OCI-LY1 (cell line): Measurements from ENCODE around the gene TP53AIP1.

ENCODE experiments used
- H2AFZ ChIP-seq: fragments of 200-600 bp; sonication (generic), shearing (Covaris generic); 2 replicates; pipeline ENCODE4 v1.6.0; 2014; ENCODE audit warnings: antibody characterized with exemption, mild to moderate bottlenecking, low read length
- H3F3A ChIP-seq: fragments of 200-600 bp; sonication (generic), shearing (Covaris generic); 2 replicates; pipeline ENCODE4 v1.6.0; 2014; ENCODE audit warnings: mild to moderate bottlenecking, antibody characterized with exemption, low read length, moderate library complexity; ENCODE audit not compliant: insufficient read depth
- H3K27ac ChIP-seq: fragments of 200-600 bp; sonication (generic); 2 replicates; pipeline ENCODE4 v1.5.1; 2014; ENCODE audit warnings: low read length, mixed run types, mild to moderate bottlenecking, low read depth; ENCODE audit not compliant: poor library complexity, severe bottlenecking
- H3K27me3 ChIP-seq: fragments of 200-600 bp; sonication (generic); 2 replicates; pipeline ENCODE4 v1.6.0; 2014; ENCODE audit warnings: antibody characterized with exemption, mild to moderate bottlenecking, low read length, moderate library complexity; ENCODE audit not compliant: insufficient read depth
- H3K36me3 ChIP-seq: fragments of 200-600 bp; sonication (generic); 2 replicates; pipeline ENCODE4 v1.6.1; 2014; ENCODE audit warnings: mild to moderate bottlenecking, antibody characterized with exemption, low read length, moderate library complexity, mixed read lengths; ENCODE audit not compliant: insufficient read depth
- H3K4me1 ChIP-seq: fragments of 200-600 bp; sonication (generic); 2 replicates; pipeline ENCODE4 v1.5.1; 2014; ENCODE audit warnings: mild to moderate bottlenecking, low read length, moderate library complexity; ENCODE audit not compliant: insufficient read depth, severe bottlenecking
- H3K4me2 ChIP-seq: fragments of 200-600 bp; sonication (generic), shearing (Covaris generic); 2 replicates; pipeline ENCODE4 v1.6.1; 2014; ENCODE audit warnings: low read length
- H3K4me3 ChIP-seq: fragments of 200-600 bp; sonication (generic); 2 replicates; pipeline ENCODE4 v1.5.1; 2014; ENCODE audit warnings: low read length, low read depth, mild to moderate bottlenecking, mixed read lengths; ENCODE audit not compliant: poor library complexity, severe bottlenecking
- H3K79me2 ChIP-seq: fragments of 200-600 bp; shearing (Covaris generic); 2 replicates; pipeline ENCODE4 v1.6.1; 2016; ENCODE audit warnings: mixed run types, low read length, mixed read lengths; ENCODE audit not compliant: insufficient read depth
- H3K9ac ChIP-seq: fragments of 200-600 bp; sonication (generic), shearing (Covaris generic); 2 replicates; pipeline ENCODE4 v1.6.1; 2014; ENCODE audit warnings: mild to moderate bottlenecking, low read length, mixed read lengths
- H3K9me2 ChIP-seq: fragments of 200-600 bp; sonication (generic), shearing (Covaris generic); 2 replicates; pipeline ENCODE4 v1.6.1; 2014; ENCODE audit warnings: low read depth, mild to moderate bottlenecking, low read length, mixed read lengths
- H3K9me3 ChIP-seq: fragments of 200-600 bp; shearing (Covaris generic); 2 replicates; pipeline ENCODE4 v1.6.1; 2014; ENCODE audit warnings: low read length, mixed read lengths
- H4K20me1 ChIP-seq: fragments of 200-600 bp; sonication (generic), shearing (Covaris generic); 2 replicates; pipeline ENCODE4 v1.6.0; 2016; ENCODE audit warnings: mild to moderate bottlenecking, low read length; ENCODE audit not compliant: insufficient read depth
- EZH2 ChIP-seq: fragments of 200-600 bp; sonication (generic), shearing (Covaris generic); IDR thresholded peaks from 2 replicates; pipeline ENCODE4 v1.8.0; 2017; ENCODE audit warnings: borderline replicate concordance, mixed run types, mild to moderate bottlenecking, antibody characterized with exemption, low read length, moderate library complexity, mixed read lengths
- TF ChIP-seq, protein P1 (sequence below): fragments of 200-600 bp; sonication (generic), shearing (Covaris generic); IDR thresholded peaks from 2 replicates; pipeline ENCODE4 v1.5.1; 2017; ENCODE audit warnings: mild to moderate bottlenecking, antibody characterized with exemption, low read length, moderate library complexity, mixed read lengths

The TP53AIP1 gene

GRCh38 chr11:128939591-128939990, 3.1 kb downstream of the TP53AIP1 start:
- no peak overlapping the region for H3K27ac ChIP-seq
- H3K79me2 ChIP-seq = no peaks in the 10 kb centered on the region
- TF ChIP-seq, protein P1, sequence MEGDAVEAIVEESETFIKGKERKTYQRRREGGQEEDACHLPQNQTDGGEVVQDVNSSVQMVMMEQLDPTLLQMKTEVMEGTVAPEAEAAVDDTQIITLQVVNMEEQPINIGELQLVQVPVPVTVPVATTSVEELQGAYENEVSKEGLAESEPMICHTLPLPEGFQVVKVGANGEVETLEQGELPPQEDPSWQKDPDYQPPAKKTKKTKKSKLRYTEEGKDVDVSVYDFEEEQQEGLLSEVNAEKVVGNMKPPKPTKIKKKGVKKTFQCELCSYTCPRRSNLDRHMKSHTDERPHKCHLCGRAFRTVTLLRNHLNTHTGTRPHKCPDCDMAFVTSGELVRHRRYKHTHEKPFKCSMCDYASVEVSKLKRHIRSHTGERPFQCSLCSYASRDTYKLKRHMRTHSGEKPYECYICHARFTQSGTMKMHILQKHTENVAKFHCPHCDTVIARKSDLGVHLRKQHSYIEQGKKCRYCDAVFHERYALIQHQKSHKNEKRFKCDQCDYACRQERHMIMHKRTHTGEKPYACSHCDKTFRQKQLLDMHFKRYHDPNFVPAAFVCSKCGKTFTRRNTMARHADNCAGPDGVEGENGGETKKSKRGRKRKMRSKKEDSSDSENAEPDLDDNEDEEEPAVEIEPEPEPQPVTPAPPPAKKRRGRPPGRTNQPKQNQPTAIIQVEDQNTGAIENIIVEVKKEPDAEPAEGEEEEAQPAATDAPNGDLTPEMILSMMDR = no peak
- no peak for TF ChIP-seq EZH2
- no peaks in the 10 kb centered on the region for H3K4me1 ChIP-seq
- no peaks in the 10 kb centered on the region for H4K20me1 ChIP-seq
- H3K36me3 ChIP-seq = no peaks in the 10 kb centered on the region
- H3K9me2 ChIP-seq = no peaks in the 10 kb centered on the region
- H3F3A ChIP-seq = no peaks in the 10 kb centered on the region
- H3K9me3 ChIP-seq = no peaks in the 10 kb centered on the region
- no peak overlapping the region for H2AFZ ChIP-seq
- no peak overlapping the region for H3K4me2 ChIP-seq
- H3K4me3 ChIP-seq = no peak overlapping the region
- no peak overlapping the region for H3K9ac ChIP-seq
- peaks cover 2% of the 10 kb centered on the region; the same call in 1 of the 2 replicates for H3K27me3 ChIP-seq

DNA sequence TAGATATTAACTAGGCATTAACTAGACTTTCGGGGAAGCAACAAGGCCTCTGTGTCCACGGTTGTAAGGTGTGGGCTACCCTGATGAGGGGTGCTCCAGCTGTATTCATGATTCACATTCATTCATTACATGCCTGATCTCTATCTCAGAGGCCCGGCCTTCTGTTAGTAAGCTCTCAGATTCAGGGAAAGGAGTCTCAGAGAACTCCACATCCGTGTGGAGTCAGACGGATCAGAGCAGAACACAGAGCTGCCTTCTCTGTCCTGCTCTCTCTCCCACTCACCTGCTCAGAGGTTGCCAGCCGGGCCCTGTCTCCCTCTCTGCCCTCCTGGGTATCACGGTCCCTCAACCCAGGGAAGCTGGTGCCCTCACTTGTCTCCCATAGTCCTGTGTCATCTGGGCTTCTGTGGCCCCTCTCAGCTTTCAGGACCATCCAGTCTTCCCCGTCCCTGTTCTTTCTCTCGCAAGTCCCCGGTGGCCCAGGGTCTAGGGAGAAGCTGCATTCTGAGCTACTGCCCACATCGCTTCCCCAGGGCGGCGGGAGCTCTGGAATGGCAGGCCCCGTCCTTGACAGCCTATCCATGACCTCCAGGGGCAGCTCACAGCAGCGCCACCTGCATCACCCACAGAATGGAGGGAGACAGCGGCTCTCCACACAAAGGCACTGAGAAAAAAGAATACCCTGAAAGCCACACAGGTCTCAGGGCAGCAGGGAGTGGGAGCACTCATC, 4.3 kb downstream of the TP53AIP1 start:
- no peaks in the 10 kb centered on the region for H3F3A ChIP-seq
- H3K36me3 ChIP-seq = no peaks in the 10 kb centered on the region
- H3K4me1 ChIP-seq = no peaks in the 10 kb centered on the region
- TF ChIP-seq, protein P1 = no peak
- no peak for TF ChIP-seq EZH2
- H3K27me3 ChIP-seq = peaks cover 2% of the 10 kb centered on the region; the same call in 1 of the 2 replicates
- no peak overlapping the region for H2AFZ ChIP-seq
- H3K27ac ChIP-seq = no peak overlapping the region
- H3K4me2 ChIP-seq = no peak overlapping the region
- no peaks in the 10 kb centered on the region for H3K9me2 ChIP-seq
- no peak overlapping the region for H3K9ac ChIP-seq
- H4K20me1 ChIP-seq = no peaks in the 10 kb centered on the region
- H3K79me2 ChIP-seq = no peaks in the 10 kb centered on the region
- no peaks in the 10 kb centered on the region for H3K9me3 ChIP-seq
- H3K4me3 ChIP-seq = no peak overlapping the region

GRCh38 chr11:128937480-128937879, 5.2 kb downstream of the TP53AIP1 start:
- Histone ChIP-seq H3K27ac (no peak overlapping the region), H3K36me3 (no peaks in the 10 kb centered on the region), H3K9ac (no peak overlapping the region), H3K4me1 (no peaks in the 10 kb centered on the region), H3F3A (no peaks in the 10 kb centered on the region), H4K20me1 (no peaks in the 10 kb centered on the region), H3K79me2 (no peaks in the 10 kb centered on the region), H3K4me3 (no peak overlapping the region), H3K9me3 (no peaks in the 10 kb centered on the region), H2AFZ (no peak overlapping the region), H3K4me2 (no peak overlapping the region), H3K9me2 (no peaks in the 10 kb centered on the region), H3K27me3 (peaks cover 2% of the 10 kb centered on the region; the same call in 1 of the 2 replicates)
- TF ChIP-seq, protein P1 = no peak
- TF ChIP-seq EZH2 = no peak
